Retinal pigment epithelial cell (primary cell): ENCODE results near the gene KLK13.

ENCODE experiments used
- DNase-seq: peaks from one replicate; pipeline ENCODE4 v3.0.0-alpha.2; 2010; ENCODE audit warnings: low read depth
- H3K4me3 ChIP-seq: 2 replicates; pipeline ENCODE4 v1.5.1; 2011; ENCODE audit warnings: mild to moderate bottlenecking, low read length, control low read depth, moderate library complexity
- TF ChIP-seq, protein P1 (sequence below): conservative IDR thresholded peaks from 2 replicates; pipeline ENCODE4 v1.5.1; 2011; ENCODE audit warnings: low read depth, low read length, control low read depth, inconsistent platforms

The KLK13 gene

DNA sequence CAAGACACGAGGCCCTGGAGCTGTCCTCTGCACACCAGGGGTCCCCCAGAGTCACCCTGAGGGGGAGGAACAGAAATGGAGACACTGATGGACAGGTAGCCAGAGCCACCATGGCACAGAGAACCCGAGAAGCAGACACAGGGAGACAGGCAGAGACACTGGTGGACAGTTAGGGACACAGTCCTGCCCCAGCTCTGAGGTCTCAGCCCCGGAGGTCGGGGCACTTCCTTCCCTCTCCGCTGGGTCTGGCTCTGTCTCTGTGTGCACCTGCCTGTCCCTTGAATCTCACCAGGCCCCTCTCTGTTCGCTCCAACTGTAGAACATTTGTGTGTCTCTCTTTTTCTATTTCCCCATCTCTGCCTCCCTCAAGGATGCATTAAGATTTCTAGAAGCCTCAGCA is 13.2 kb upstream of the KLK13 start:
- DNase-seq = no peak
- TF ChIP-seq, protein P1, sequence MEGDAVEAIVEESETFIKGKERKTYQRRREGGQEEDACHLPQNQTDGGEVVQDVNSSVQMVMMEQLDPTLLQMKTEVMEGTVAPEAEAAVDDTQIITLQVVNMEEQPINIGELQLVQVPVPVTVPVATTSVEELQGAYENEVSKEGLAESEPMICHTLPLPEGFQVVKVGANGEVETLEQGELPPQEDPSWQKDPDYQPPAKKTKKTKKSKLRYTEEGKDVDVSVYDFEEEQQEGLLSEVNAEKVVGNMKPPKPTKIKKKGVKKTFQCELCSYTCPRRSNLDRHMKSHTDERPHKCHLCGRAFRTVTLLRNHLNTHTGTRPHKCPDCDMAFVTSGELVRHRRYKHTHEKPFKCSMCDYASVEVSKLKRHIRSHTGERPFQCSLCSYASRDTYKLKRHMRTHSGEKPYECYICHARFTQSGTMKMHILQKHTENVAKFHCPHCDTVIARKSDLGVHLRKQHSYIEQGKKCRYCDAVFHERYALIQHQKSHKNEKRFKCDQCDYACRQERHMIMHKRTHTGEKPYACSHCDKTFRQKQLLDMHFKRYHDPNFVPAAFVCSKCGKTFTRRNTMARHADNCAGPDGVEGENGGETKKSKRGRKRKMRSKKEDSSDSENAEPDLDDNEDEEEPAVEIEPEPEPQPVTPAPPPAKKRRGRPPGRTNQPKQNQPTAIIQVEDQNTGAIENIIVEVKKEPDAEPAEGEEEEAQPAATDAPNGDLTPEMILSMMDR = no peak
- no peak overlapping the region for H3K4me3 ChIP-seq

DNA sequence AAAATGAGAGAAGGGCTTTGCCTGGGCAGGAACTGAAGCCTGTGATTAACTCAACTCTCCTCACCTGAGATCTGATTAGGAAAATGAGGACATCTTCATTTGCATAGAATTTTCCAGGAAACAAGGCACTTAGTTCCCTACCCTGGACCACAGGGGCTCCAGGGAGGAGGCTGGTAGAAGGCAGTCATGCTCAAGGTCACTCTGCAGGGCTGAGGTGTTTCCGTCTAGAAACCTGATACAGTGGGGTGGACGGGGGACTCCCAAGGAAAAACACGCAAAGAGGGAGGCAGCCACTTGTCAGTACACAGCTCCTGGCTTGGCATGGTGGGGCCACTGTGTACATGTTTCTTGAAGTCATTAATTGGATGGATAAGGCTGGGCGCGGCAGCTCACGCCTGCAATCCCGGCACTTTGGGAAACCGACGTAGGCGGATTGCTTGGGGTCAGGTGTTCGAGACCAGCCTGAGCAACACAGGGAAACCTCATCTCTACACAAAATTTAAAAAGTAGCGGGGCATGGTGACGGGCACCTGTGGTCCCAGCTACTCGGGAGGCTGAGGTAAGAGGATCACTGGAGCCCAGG is 11.8 kb upstream of the KLK13 start:
- no peak overlapping the region for H3K4me3 ChIP-seq
- TF ChIP-seq, protein P1 = no peak
- no peak for DNase-seq

DNA sequence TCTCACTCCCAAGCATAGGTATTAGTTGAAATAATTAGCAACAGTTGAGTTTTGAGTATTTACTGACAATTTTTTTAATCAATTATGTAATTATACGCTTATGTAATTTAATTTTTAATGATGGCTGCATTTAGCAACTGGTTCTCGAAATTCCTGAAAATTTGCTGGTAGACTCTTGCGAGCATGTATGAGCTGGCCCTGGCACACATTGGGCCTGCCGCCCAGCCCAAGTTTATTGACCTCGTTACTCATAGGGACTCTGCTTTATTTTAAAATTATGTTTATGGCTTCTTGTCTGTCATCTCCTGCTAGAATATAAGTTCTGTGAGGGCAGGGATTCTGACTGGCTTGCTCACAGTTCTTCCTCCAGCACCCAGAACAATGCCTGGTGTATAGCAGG is 11.1 kb upstream of the KLK13 start:
- TF ChIP-seq, protein P1 = no peak
- DNase-seq = no peak
- H3K4me3 ChIP-seq = no peak overlapping the region

DNA sequence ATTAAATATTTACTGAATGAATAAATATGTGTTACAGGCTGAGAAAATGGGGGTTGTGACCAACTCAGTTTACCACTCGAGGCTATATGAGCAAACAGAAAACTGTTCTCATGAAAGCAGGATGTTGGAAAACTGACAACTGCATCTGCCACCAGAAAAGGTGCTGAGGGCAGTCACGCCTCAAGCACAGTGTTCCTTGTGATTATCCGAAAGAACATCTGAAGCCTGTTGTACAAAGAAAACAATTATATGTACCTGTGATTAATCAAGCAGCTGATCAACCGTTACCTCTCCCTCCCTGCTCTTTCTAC is 6.2 kb upstream of the KLK13 start:
- TF ChIP-seq, protein P1 = no peak
- DNase-seq = no peak
- no peak overlapping the region for H3K4me3 ChIP-seq

DNA sequence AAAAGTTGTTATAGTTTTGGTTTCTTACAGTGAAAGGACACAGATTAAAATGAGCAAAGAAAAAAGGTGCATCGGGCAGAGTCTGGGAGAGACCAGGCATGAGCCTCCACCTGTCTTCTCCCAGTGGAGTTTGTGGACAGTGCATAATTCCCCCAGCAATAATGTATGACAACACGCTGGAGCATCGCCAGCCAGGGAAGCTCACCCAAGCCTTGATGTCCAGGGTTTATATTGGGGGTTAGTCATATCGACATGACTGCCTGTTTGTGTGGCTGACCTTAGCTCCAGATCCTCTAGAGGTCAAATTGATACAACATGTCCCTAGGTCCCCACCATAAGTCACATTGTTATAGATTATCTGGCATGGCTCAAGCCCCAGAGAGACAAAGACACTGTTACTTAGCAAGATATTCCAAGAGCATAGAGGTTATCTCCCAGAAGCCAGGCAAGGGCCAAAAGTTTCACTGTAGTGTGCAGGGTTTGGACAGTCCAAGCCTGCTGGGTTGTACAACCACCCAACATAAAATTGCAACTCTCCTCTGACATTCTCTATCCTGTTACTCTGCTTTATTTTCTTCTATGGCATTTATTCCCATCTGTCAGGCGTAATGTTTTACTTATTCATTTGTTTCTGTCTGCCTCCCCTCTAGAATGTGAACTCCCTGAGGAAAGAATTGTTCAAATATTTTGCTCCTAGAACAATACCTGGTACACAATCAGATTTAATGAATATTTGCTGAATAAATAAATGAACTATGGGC is 5.6 kb upstream of the KLK13 start:
- no peak for DNase-seq
- TF ChIP-seq, protein P1 = no peak
- no peak overlapping the region for H3K4me3 ChIP-seq

DNA sequence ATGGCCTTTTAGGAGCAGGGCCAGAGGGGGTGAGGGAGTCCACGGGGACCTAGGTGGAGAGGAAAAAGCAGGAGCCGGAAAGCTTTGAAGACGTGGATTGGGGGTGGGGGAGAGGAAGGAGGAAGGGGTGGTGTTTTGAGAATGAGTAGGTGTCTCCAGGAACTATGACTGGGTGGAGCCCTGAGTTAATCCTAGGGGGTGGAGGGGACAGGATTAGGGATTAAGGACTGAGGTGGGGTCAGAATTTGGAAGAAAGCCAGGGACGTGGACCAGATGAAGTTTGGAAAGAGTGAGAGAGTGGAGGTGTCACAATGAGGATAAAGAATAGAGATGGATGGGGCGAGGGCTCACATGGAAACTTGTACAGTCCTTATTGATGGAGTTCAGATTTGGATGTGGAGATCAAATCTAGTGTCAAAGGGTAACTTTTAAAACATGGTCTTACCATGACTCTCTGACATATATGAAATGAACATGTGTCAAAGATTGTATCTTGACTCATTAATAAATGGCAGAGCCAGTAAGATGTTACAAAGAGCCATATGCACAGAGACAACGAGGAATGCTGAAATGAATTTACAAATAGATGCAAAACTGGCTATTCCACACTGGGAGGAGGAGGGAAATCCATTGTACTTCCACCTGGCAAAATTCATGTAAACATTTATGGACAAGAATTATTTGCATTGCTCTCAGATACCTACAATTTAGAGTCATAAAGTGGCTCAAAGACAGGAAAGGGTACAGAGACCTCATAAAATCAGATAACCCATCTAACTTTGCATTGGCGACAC is 1.7 kb upstream of the KLK13 start:
- no peak for DNase-seq

More for the DNA sequence above, 1.7 kb upstream of the KLK13 start:
- TF ChIP-seq, protein P1 = no peak
- H3K4me3 ChIP-seq = no peak overlapping the region
